Astrocyte (in vitro differentiated cells and primary cell): ENCODE data around the gene PTPRF. TPM values are rescaled to one million over a fixed set of nuclear protein-coding genes. Genes with fewer than 3 reads are reported as not detected.

Experiments
- DNase-seq: peaks from one replicate; pipeline ENCODE4 v3.0.0-alpha.2; 2010; ENCODE audit warnings: low read depth
- FAIRE-seq: peaks from 2 replicates; lab custom pipeline; 2011; peaks lifted over from hg19 to GRCh38; lab: Jason Lieb, UNC
- H2AFZ ChIP-seq: 2 replicates; pipeline ENCODE4 v1.6.0; 2012; ENCODE audit warnings: low read depth, low read length, inconsistent platforms
- H3K27ac ChIP-seq: 2 replicates; pipeline ENCODE4 v1.5.1; 2011; ENCODE audit warnings: low read depth, low read length, inconsistent platforms
- H3K27me3 ChIP-seq: 2 replicates; pipeline ENCODE4 v1.6.0; 2011; ENCODE audit warnings: low read length, inconsistent platforms; ENCODE audit not compliant: insufficient read depth
- H3K36me3 ChIP-seq: 2 replicates; pipeline ENCODE4 v1.5.1; 2011; ENCODE audit warnings: low read length, inconsistent platforms; ENCODE audit not compliant: insufficient read depth
- H3K4me1 ChIP-seq: 2 replicates; pipeline ENCODE4 v1.5.1; 2011; ENCODE audit warnings: low read length, inconsistent platforms; ENCODE audit not compliant: insufficient read depth
- H3K4me2 ChIP-seq: 2 replicates; pipeline ENCODE4 v1.6.0; 2012; ENCODE audit warnings: low read length, inconsistent platforms
- H3K4me3 ChIP-seq: 2 replicates; pipeline ENCODE4 v1.5.1; 2011; ENCODE audit warnings: low read depth, mild to moderate bottlenecking, low read length, inconsistent platforms; ENCODE audit not compliant: insufficient read depth
- H3K79me2 ChIP-seq: 2 replicates; pipeline ENCODE4 v1.6.0; 2012; ENCODE audit warnings: mild to moderate bottlenecking, low read length, inconsistent platforms; ENCODE audit not compliant: insufficient read depth
- H3K9ac ChIP-seq: 2 replicates; pipeline ENCODE4 v1.6.0; 2012; ENCODE audit warnings: mild to moderate bottlenecking, low read length, inconsistent platforms
- H3K9me3 ChIP-seq: 2 replicates; pipeline ENCODE4 v1.5.1; 2012; ENCODE audit warnings: low read depth, mild to moderate bottlenecking, low read length, inconsistent platforms; ENCODE audit not compliant: insufficient read depth
- H4K20me1 ChIP-seq: 2 replicates; pipeline ENCODE4 v1.6.0; 2012; ENCODE audit warnings: low read length, inconsistent platforms; ENCODE audit not compliant: insufficient read depth
- H3K27ac Mint-ChIP-seq: one replicate; pipeline ENCODE4 v1.8.0; 2021; ENCODE audit warnings: mild to moderate bottlenecking, mixed read lengths; ENCODE audit not compliant: unreplicated experiment
- H3K27me3 Mint-ChIP-seq: one replicate; pipeline ENCODE4 v1.8.0; 2021; ENCODE audit warnings: low read depth, mixed read lengths; ENCODE audit not compliant: unreplicated experiment
- H3K36me3 Mint-ChIP-seq: one replicate; pipeline ENCODE4 v1.8.0; 2021; ENCODE audit warnings: low read depth, mixed read lengths; ENCODE audit not compliant: unreplicated experiment
- H3K4me1 Mint-ChIP-seq: one replicate; pipeline ENCODE4 v1.8.0; 2021; ENCODE audit warnings: low read depth, mixed read lengths; ENCODE audit not compliant: unreplicated experiment
- H3K4me3 Mint-ChIP-seq: one replicate; pipeline ENCODE4 v1.8.0; 2021; ENCODE audit warnings: mild to moderate bottlenecking, moderate library complexity, mixed read lengths; ENCODE audit not compliant: unreplicated experiment
- H3K9me3 Mint-ChIP-seq: one replicate; pipeline ENCODE4 v1.8.0; 2021; ENCODE audit warnings: mild to moderate bottlenecking, mixed read lengths; ENCODE audit not compliant: unreplicated experiment
- EZH2 ChIP-seq: IDR thresholded peaks from 2 replicates; pipeline ENCODE4 v1.6.1; 2012; ENCODE audit warnings: mild to moderate bottlenecking, low read length, inconsistent platforms; ENCODE audit not compliant: insufficient read depth
- total RNA-seq: library from RNA; stranded (reverse); gene quantifications from 2 replicates; pipeline ENCODE4 v1.2.1, GENCODE V29; 2021
- TF ChIP-seq, protein P1 (sequence below): IDR thresholded peaks from 2 replicates; pipeline ENCODE4 v1.5.1; 2011; ENCODE audit warnings: low read depth, mild to moderate bottlenecking, inconsistent platforms, low read length, moderate library complexity; ENCODE audit not compliant: insufficient read depth

PTPRF gene
- total RNA-seq, 1 donor from 2014 or later, result 275 TPM

DNA sequence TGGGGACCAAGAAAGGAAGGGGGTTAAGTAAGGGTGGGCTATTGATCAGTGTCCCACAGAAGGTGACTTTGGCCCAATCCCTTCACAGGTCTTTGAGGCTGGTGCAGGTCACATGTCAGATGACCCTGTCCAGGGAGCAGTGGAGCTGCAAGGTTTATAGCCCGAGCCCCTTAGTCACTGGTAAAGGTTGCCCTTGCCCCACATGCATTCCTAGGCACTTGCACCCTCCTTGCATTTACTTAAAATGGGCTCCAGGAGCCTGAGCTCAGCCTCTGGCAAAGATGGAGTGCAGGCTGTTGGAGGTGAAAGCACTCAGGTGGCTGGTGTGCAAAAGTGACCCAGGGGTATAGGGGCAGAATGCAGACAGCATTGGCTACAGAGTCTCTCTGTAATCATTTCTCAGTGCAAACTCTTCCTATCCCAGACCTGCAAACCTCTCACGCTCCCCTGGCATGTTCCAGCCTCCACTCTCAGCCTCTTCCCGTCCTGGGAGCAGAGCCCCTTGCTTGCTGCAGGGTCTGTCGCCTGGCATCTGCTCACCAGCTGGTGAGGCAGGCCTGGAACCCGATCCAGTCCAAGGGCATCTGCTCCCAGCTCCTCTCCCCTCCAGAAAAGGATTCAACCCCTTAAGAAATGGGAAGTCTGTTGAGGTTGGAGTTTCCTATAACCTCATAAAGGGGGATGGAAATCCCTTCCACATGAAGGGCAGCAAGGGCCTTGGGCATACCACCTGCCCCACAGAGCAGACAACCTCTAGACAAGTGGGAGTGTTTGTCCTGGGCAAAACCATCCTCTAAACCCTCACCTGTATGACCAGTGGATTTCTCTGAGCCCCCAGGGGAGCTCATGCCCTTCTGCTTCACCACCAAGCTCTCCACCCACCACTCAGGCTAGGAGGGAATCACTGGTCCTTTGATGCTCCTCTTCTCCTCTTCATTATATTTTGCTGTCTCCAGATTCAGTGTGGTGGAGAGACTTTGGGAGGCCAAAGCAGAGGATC, 23.1 kb upstream of the PTPRF start:
- Histone ChIP-seq H3K4me1 (no peaks in the 10 kb centered on the region), H3K4me2 (no peak overlapping the region), H3K4me3 (no peak overlapping the region), H3K27ac (no peak overlapping the region), H4K20me1 (no peaks in the 10 kb centered on the region), H3K36me3 (no peaks in the 10 kb centered on the region), H3K9ac (no peak overlapping the region), H3K9me3 (peaks cover 3% of the 10 kb centered on the region), H2AFZ (no peak overlapping the region), H3K27me3 (no peaks in the 10 kb centered on the region), H3K79me2 (no peaks in the 10 kb centered on the region)
- TF ChIP-seq EZH2, result no peak
- TF ChIP-seq, protein P1, sequence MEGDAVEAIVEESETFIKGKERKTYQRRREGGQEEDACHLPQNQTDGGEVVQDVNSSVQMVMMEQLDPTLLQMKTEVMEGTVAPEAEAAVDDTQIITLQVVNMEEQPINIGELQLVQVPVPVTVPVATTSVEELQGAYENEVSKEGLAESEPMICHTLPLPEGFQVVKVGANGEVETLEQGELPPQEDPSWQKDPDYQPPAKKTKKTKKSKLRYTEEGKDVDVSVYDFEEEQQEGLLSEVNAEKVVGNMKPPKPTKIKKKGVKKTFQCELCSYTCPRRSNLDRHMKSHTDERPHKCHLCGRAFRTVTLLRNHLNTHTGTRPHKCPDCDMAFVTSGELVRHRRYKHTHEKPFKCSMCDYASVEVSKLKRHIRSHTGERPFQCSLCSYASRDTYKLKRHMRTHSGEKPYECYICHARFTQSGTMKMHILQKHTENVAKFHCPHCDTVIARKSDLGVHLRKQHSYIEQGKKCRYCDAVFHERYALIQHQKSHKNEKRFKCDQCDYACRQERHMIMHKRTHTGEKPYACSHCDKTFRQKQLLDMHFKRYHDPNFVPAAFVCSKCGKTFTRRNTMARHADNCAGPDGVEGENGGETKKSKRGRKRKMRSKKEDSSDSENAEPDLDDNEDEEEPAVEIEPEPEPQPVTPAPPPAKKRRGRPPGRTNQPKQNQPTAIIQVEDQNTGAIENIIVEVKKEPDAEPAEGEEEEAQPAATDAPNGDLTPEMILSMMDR, result no peak
- Mint-ChIP-seq H3K36me3 (no peaks in the 10 kb centered on the region), H3K4me1 (no peaks in the 10 kb centered on the region), H3K9me3 (peaks cover 15% of the 10 kb centered on the region), H3K27ac (no peak overlapping the region), H3K27me3 (peaks cover 30% of the 10 kb centered on the region), H3K4me3 (no peak overlapping the region)
- FAIRE-seq (no peak), DNase-seq (no peak)

DNA sequence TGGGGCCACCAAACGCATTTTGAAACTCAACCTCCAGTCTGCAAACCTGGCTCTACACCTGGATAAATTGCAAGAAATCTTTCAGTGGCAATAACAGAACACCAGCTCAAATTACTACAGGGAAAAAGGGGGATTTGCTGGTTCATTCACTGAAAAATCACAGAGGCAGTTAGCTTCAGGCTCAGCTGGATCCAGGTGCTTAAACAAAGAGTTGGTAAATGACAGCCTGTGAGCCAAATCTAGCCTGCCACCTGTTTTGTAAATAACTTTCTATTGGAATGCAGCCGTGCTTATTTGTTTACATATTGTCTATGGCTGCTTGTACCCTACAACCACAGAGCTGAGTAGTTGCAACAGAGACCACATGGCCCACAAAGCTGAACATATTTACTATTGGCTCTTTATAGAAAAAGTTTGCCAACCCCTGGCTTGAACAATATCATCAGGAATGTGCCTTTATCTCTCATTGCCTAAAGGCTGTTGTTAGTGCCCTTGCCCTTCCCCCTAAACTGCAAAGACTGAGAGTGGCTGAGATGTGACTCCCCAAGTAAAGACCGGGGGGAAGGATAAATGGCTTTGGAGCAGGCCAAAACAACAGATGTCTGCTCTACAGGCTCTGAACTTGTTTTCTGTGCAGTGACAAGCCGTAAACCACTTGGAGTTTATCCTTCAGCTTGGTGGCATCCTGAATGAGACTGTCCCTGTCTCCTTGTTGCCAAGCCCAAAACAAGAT, 21.5 kb upstream of the PTPRF start:
- Mint-ChIP-seq H3K4me1 (no peaks in the 10 kb centered on the region), H3K4me3 (no peak overlapping the region), H3K36me3 (no peaks in the 10 kb centered on the region), H3K27ac (no peak overlapping the region), H3K9me3 (peaks cover 15% of the 10 kb centered on the region), H3K27me3 (peaks cover 23% of the 10 kb centered on the region)
- DNase-seq (no peak), FAIRE-seq (no peak)
- no peak overlapping the region for H3K4me2 ChIP-seq
- H3K79me2 ChIP-seq, result no peaks in the 10 kb centered on the region
- no peak overlapping the region for H3K27ac ChIP-seq
- peaks cover 3% of the 10 kb centered on the region for H3K9me3 ChIP-seq
- no peaks in the 10 kb centered on the region for H3K27me3 ChIP-seq
- TF ChIP-seq EZH2, result no peak
- TF ChIP-seq, protein P1, result no peak
- no peak overlapping the region for H3K4me3 ChIP-seq
- no peak overlapping the region for H3K9ac ChIP-seq
- no peaks in the 10 kb centered on the region for H3K36me3 ChIP-seq
- H2AFZ ChIP-seq, result peak overlapping the region; percentile 23
- H3K4me1 ChIP-seq, result no peaks in the 10 kb centered on the region
- H4K20me1 ChIP-seq, result no peaks in the 10 kb centered on the region
